HG03159 (cell line): ENCODE data around the gene YOD1.

Experiments
- ATAC-seq: cut with Tn5 transposase; IDR thresholded peaks from one replicate; pipeline ENCODE4 v1.9.1; 2021; ENCODE audit warnings: mild to moderate bottlenecking, moderate library complexity; ENCODE audit not compliant: unreplicated experiment

The YOD1 gene

GRCh38 chr1:207013321-207014085 is 37.5 kb downstream of the YOD1 start:
- no peak for ATAC-seq

- no peak for ATAC-seq
Measured at GRCh38 chr1:207010726-207011125, 40.3 kb downstream of the YOD1 start.

GRCh38 chr1:207009945-207010344 is 41.1 kb downstream of the YOD1 start:
- ATAC-seq, result no peak

GRCh38 chr1:207009182-207009850 is 41.7 kb downstream of the YOD1 start:
- ATAC-seq, result no peak

GRCh38 chr1:207007352-207008033 is 43.5 kb downstream of the YOD1 start:
- no peak for ATAC-seq

GRCh38 chr1:207006914-207007313 is 44.1 kb downstream of the YOD1 start:
- no peak for ATAC-seq

- no peak for ATAC-seq
Measured at GRCh38 chr1:207006083-207006482, 44.9 kb downstream of the YOD1 start.

GRCh38 chr1:207004931-207005830 is 45.8 kb downstream of the YOD1 start:
- no peak for ATAC-seq

- ATAC-seq, result no peak
Measured at GRCh38 chr1:207003210-207003609, 47.8 kb downstream of the YOD1 start.

GRCh38 chr1:207002724-207003146 is 48.3 kb downstream of the YOD1 start:
- no peak for ATAC-seq

GRCh38 chr1:207001492-207002245 is 49.3 kb downstream of the YOD1 start:
- no peak for ATAC-seq

- no peak for ATAC-seq
Measured at GRCh38 chr1:207000651-207001291, 50.2 kb downstream of the YOD1 start.

GRCh38 chr1:206998816-206999215 is 52.2 kb downstream of the YOD1 start:
- no peak for ATAC-seq
